Activated CD4-positive, alpha-beta T cell treated with anti-CD3 and anti-CD28 coated beads, Interleukin-2, amount 10 ng/mL, durations not matched to agents 24 days and 14 days (primary cell): ENCODE measurements around the gene SUN5. TPM values are rescaled to one million over a fixed set of nuclear protein-coding genes. Genes with fewer than 3 reads are reported as not detected.
A peak's percentile ranks its signal among the peaks of the same experiment; 100 is the strongest.
"Not testable (repeated sequence)": the region's sequence is repeated elsewhere in the genome, so short reads cannot be mapped to it uniquely, and the experiment has no call there.

Source experiments
- DNase-seq: peaks from one replicate; pipeline ENCODE4 v3.0.0; 2022
- H3K27ac Mint-ChIP-seq: one replicate; pipeline ENCODE4 v1.8.0; 2022; ENCODE audit warnings: mild to moderate bottlenecking, mixed read lengths
- H3K27me3 Mint-ChIP-seq: one replicate; pipeline ENCODE4 v1.8.0; 2022; ENCODE audit warnings: mixed read lengths
- H3K36me3 Mint-ChIP-seq: one replicate; pipeline ENCODE4 v1.8.0; 2022; ENCODE audit warnings: low read depth, mild to moderate bottlenecking, mixed read lengths
- H3K4me1 Mint-ChIP-seq: one replicate; pipeline ENCODE4 v1.8.0; 2021; ENCODE audit warnings: mixed read lengths
- H3K4me3 Mint-ChIP-seq: one replicate; pipeline ENCODE4 v1.8.0; 2022; ENCODE audit warnings: mild to moderate bottlenecking, moderate library complexity, mixed read lengths
- H3K9me3 Mint-ChIP-seq: one replicate; pipeline ENCODE4 v1.8.0; 2021; ENCODE audit warnings: mixed read lengths
- intact Hi-C: fragments of 100-400 bp; cut with micrococcal nuclease; formaldehyde crosslinking; loops from one replicate; pipeline ENCODE4 v1.15.1; 2023
- total RNA-seq: library from RNA; stranded (reverse); gene quantifications from 2 replicates; pipeline ENCODE4 v1.2.3, GENCODE V29; 2022

The SUN5 gene
- total RNA-seq, 1 donor from 2014 or later, result not detected

DNA sequence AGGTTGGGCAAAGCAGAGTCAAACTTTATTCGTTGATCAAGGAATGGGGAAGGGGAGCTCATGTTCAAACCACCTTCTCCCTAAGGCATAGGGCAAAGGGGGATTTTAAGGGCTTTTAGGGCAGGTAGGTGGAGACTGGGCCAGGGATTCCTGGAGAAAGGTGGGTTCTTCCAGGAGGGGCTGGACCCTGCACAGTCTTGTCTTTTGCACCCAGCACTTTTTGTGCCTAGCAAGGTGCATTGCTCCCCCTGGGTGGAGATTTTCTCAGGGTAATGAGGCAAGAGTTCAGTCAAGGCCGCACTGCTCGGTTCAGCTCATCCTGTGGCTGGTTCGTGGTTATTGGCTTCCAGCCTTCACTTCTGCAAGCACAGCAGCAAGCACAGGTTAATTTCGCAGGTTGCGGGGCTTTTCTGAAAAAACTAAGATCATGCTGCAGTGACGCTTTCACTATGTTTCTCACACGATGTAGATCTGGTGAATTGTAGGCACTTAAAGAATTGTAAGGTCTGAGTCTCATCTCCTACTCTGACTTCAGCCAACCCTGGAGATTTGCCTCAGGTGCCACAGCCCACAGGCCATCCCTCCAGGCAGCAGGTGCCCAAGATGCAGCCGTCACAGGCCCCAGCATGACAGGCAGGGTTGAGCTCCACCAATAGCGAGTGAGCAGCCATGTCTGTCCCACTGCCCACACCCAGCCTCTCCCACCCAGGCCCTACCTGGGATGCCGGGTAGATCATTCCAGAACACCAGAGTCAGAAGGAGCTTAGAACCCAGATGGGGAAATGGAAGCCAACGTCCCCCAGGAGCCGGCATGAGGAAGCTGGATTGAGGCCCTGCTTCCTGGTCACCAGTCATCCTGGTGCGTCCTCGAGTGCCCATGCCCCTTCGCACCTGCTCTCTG is 37.1 kb downstream of the SUN5 start:
- H3K27ac Mint-ChIP-seq, result peak overlapping the region; percentile 74

DNA sequence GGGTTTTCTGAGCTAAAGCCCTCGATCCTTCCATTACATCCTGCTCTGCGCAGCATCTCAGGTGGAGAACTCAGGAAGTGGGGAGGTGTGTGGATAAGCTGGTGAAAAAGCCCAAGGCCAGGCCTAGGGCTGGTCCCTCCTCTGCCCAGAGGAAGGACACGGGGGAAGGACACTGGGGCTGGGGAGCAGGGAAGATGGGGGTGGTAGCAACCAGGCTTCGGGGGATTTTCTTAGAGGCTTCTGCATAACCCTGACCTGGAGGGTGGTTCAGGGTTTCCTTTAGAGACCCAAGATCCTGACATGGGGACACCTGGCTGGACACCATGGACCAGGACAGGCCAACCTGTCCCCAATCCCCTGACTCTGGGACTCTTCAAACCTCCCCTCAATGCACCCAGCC is 37.9 kb downstream of the SUN5 start:
- peak overlapping the region; percentile 72 for H3K4me3 Mint-ChIP-seq
- H3K9me3 Mint-ChIP-seq, result no peaks in the 10 kb centered on the region
- H3K4me1 Mint-ChIP-seq, result peaks cover 56% of the 10 kb centered on the region
- H3K27me3 Mint-ChIP-seq, result no peaks in the 10 kb centered on the region
- intact Hi-C loops, result no loop called here
- H3K27ac Mint-ChIP-seq, result peak overlapping the region; percentile 20
- no peaks in the 10 kb centered on the region for H3K36me3 Mint-ChIP-seq
- DNase-seq, result no peak

More for the DNA sequence above, 37.1 kb downstream of the SUN5 start:
- H3K9me3 Mint-ChIP-seq, result no peaks in the 10 kb centered on the region
- H3K4me3 Mint-ChIP-seq, result peak overlapping the region; percentile 72
- H3K27me3 Mint-ChIP-seq, result no peaks in the 10 kb centered on the region
- intact Hi-C loops, result no loop called here
- peaks cover 54% of the 10 kb centered on the region for H3K4me1 Mint-ChIP-seq
- DNase-seq, result peak; percentile 90
- no peaks in the 10 kb centered on the region for H3K36me3 Mint-ChIP-seq

DNA sequence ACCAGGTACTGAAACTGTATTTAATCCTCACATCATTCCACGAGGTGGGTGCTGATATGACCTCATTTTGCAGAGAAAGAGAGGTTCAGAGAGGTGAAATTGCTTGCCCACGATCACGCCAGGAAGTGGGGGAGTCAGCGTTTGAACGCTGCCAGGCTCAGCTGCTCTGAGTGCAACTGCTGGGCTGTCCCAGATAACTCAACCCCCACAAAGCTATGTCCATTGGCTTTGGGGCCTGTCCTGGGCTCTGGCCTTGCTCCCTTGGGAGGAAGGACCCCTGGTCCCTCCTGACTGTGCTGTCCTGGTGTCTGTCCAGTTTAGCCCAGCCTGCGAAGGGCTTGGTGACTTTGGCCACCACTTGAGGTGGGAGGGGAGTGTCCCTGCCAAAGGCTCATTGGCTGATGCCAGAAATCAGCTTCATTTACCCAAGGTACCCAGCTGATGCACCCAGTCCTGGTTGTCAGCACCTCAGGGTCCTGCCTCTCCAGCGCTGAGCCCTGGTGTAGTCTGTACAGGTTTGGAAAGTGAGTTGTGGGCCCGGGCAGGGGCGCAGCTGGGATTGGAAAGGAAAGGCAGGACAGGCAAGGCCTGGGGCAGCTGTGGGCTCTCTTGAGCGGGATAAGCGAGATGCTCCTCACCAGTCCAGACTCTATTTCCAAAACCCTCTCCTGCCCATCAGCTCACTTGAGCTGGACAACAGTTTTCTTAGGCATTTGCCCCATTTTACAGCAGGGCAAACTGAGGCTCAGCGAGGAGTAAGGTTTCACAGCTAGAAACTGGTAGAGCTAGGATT is 38.5 kb downstream of the SUN5 start:
- peak; percentile 75 for DNase-seq
- Mint-ChIP-seq H3K4me1 (peaks cover 53% of the 10 kb centered on the region), H3K27me3 (no peaks in the 10 kb centered on the region), H3K36me3 (no peaks in the 10 kb centered on the region), H3K27ac (peak overlapping the region; percentile 20), H3K4me3 (no peak overlapping the region), H3K9me3 (no peaks in the 10 kb centered on the region)
- intact Hi-C loops, result no loop called here

DNA sequence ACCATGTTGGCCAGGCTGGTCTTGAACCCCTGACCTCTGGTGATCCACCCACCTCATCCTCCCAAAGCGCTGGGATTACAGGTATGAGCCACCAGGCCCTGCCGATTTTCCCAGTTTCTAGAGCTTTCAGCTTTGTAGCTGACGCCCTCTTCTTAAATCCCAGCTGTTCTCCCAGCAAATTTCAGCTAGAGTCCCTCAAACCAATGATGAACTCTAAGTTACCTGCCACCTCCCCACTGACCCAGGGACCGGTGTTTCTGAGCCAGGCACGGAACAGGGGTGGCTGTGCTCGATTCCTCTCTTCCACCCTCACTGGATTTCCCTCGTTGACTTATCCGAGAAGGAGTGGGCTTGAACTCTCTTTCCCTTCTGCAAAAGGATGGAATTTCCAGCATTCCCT is 39.1 kb downstream of the SUN5 start:
- intact Hi-C loops, result no loop called here

DNA sequence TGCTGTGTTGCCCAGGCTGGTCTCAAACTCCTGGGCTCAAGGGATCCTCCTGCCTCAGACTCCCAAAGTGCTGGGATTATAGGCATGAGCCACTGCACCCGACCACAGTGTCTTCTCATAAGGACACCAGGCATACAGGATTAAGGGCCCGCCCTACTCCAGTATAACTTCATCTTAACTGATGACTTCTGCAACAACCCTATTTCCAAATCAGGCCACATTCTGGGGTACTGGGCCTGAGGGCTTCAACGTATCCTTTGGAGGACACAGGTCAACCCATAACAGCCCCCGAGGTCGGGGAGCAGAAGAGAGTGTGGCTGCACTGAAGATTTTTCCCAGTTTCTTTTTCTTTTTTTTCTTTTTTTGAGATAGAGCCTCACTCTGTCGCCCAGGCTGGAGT is 39.7 kb downstream of the SUN5 start:
- H3K9me3 Mint-ChIP-seq, result no peaks in the 10 kb centered on the region
- no peak overlapping the region for H3K27ac Mint-ChIP-seq
- H3K4me1 Mint-ChIP-seq, result peaks cover 46% of the 10 kb centered on the region
- H3K4me3 Mint-ChIP-seq, result no peak overlapping the region
- intact Hi-C loops, result no loop called here
- H3K36me3 Mint-ChIP-seq, result no peaks in the 10 kb centered on the region
- peak; percentile 52 for DNase-seq
- H3K27me3 Mint-ChIP-seq, result no peaks in the 10 kb centered on the region

More for the DNA sequence above, 39.1 kb downstream of the SUN5 start:
- Mint-ChIP-seq H3K9me3 (no peaks in the 10 kb centered on the region), H3K27ac (no peak overlapping the region), H3K36me3 (no peaks in the 10 kb centered on the region), H3K4me3 (no peak overlapping the region), H3K4me1 (peaks cover 51% of the 10 kb centered on the region), H3K27me3 (no peaks in the 10 kb centered on the region)
- peak; percentile 52 for DNase-seq

DNA sequence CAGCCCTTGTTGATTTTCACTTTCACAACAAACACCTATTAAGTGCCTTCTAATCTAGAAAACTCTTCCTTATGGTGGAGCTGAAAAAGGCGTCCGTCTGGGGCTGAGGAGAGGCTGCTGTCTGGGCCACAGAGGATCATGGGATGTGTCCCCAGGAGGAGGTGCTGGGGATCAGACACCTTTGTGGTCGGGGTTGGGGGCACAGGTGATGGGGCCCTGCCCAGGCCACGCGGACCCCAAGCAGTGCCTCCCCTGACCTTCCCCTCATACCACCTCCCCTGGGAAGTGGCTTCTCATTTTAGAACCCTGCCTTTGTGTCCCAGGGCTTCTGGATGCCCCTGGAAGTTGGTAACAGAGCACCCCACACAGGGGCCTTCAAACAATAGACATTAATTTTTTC is 41.1 kb downstream of the SUN5 start:
- Mint-ChIP-seq H3K27me3 (no peaks in the 10 kb centered on the region), H3K9me3 (peaks cover 7% of the 10 kb centered on the region), H3K4me3 (no peak overlapping the region), H3K4me1 (peaks cover 37% of the 10 kb centered on the region), H3K27ac (no peak overlapping the region), H3K36me3 (no peaks in the 10 kb centered on the region)
- peak; percentile 55 for DNase-seq
- intact Hi-C loops, result no loop called here

DNA sequence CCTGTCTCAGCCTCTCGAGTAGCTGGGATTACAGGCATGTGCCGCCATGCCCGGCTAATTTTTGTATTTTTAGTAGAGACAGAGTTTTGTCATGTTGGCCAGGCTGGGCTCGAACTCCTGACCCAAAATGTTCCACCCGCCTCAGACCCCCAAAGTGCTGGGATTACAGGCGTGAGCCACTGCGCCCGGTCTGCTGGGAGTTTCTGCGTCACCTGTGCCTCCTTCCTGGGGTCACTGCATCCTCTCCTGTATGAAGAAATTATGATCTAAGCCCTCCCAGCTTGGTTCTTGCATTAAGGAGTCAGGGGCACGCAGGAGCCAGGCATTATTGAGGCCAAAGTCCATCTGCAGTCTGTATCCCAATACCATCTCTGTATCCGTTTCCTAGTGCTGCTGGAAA is 41.6 kb downstream of the SUN5 start:
- H3K27me3 Mint-ChIP-seq, H3K4me3 Mint-ChIP-seq, H3K27ac Mint-ChIP-seq, H3K36me3 Mint-ChIP-seq, intact Hi-C loops, DNase-seq: not testable (repeated sequence)
- Mint-ChIP-seq H3K9me3 (peaks cover 11% of the 10 kb centered on the region), H3K4me1 (peaks cover 32% of the 10 kb centered on the region)

DNA sequence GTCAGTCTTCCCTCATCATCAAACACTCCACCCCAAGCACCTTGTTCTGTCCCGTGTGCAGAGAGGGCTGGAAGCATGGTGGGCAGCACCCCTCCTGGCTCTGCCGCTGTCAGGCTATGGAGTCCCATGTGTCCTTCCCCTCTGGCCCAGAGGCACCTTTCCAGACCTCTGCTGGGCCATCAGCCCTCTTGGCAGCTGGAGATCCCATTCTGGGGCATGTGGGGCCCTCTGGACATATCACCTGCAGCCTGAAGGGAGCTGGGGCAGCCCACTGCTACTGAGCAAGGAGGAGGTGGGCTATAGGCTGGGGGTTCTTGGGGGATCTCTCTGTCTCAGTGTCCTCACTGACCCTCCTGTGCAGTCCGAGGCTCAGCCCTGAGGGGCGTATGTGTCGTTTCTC is 42.2 kb downstream of the SUN5 start:
- Mint-ChIP-seq H3K9me3 (peaks cover 11% of the 10 kb centered on the region), H3K27me3 (no peaks in the 10 kb centered on the region), H3K36me3 (peaks cover 2% of the 10 kb centered on the region), H3K4me1 (peaks cover 26% of the 10 kb centered on the region), H3K27ac (no peak overlapping the region), H3K4me3 (no peak overlapping the region)
- DNase-seq, result peak; percentile 53
- intact Hi-C loops, result no loop called here

DNA sequence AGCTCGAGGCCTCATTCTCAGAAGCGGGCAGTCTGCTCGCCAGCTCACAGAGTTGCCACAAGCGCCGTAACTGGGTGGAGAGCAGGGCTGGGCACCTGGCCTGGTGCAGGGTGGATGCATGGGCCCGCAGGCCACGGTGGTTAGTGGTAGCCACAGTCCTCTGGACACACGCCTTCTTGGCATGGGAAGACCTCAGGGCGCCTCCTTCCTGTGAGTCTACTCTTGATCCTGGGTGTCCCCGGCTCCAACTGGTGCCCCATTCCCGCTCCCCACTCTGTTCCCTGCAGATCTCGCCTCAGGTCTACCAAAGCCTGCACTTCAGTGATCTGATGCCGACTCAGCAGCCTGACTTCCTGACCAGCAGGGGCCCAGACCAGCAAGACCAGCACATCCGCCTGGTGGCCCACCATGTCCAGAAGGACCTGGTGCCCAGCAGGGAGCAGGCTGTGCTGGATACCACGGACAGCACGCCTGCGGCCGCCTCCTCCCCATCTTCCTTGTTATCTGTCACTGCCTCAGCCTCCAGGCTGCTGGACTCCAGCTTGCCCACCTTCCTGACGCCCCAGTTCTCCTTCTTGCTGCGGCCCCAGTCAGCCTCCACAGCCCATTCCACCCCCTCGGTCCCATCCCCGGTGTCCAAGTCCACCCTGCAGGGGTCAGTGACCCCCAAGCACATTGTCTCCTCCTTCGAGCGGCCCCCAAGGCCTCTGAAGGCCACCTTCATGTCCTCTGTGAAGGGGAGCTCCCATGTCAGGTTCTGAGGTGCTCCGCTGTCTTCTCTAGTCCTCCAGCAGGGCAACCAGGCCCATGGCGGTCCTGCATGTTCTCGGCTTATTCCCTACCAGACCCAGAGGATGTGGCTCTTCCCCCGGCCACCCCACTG is 43.1 kb downstream of the SUN5 start:
- Mint-ChIP-seq H3K4me3 (no peak overlapping the region), H3K4me1 (peaks cover 17% of the 10 kb centered on the region), H3K36me3 (peaks cover 5% of the 10 kb centered on the region), H3K9me3 (peaks cover 11% of the 10 kb centered on the region), H3K27me3 (no peaks in the 10 kb centered on the region), H3K27ac (no peak overlapping the region)
- intact Hi-C loops, result no loop called here
- DNase-seq, result peak; percentile 54

DNA sequence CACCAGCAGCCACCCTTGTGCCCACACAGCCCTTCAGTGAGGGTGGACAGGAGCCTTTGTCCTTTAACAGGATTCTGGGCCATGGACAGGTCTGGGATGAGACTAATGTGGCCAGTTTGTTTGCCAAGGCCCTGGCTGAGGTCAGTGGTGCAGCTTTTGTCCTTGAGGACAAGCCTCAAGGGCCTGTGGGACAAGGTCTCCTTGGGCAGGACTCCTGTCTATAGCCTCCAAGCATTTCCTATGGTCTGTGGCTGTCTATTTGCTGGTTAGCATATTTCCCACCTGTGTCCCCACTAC is 44.1 kb downstream of the SUN5 start:
- Mint-ChIP-seq H3K27me3 (no peaks in the 10 kb centered on the region), H3K4me1 (peaks cover 9% of the 10 kb centered on the region), H3K36me3 (peaks cover 6% of the 10 kb centered on the region), H3K9me3 (peaks cover 11% of the 10 kb centered on the region), H3K4me3 (no peak overlapping the region), H3K27ac (no peak overlapping the region)
- intact Hi-C loops, result no loop called here
- DNase-seq, result peak; percentile 53

DNA sequence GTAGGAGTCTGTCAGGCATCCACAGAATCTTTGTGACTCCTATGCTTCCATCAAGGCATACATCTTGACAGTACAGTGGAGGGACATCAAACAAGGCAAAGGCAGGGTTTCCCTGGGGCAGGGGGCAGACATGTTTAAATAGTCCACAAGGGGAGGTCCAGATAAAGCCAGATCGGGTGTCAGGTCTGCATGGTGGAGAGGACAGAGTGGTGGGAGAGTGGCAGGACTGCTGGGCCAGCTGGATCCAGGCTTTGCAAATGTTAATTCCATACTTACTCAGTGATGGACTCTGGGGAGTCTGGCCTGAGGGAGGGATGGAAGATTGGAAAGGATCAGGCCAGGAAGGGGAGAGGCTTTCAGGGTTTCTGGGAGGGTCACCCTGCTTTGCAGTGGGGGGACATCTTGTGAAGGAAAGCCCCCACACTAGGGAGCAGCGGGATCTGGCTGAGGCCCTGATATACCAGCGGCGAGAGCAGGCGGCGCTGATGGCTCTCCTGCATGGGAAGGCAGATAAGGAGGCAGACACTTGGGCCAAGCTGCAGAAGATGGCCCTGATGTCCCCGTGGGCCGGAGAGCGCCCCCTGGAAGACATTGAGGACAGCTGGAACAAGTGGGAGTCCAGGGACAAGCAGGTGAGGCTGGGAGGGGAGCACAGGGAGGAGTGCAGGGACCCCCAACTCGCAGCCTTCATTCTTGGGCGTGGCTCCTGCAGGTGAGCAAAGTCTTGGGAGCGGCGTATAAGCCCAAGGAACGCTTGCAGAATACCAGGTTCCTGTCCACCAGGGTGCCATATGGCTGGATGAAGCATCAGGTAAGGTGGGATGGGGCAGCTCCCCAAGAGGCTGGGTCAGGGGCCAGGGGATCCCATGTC is 44.6 kb downstream of the SUN5 start:
- Mint-ChIP-seq H3K27ac (no peak overlapping the region), H3K4me1 (peaks cover 8% of the 10 kb centered on the region), H3K27me3 (no peaks in the 10 kb centered on the region), H3K36me3 (peaks cover 7% of the 10 kb centered on the region), H3K4me3 (no peak overlapping the region), H3K9me3 (peaks cover 11% of the 10 kb centered on the region)
- DNase-seq, result no peak
- intact Hi-C loops, result no loop called here

DNA sequence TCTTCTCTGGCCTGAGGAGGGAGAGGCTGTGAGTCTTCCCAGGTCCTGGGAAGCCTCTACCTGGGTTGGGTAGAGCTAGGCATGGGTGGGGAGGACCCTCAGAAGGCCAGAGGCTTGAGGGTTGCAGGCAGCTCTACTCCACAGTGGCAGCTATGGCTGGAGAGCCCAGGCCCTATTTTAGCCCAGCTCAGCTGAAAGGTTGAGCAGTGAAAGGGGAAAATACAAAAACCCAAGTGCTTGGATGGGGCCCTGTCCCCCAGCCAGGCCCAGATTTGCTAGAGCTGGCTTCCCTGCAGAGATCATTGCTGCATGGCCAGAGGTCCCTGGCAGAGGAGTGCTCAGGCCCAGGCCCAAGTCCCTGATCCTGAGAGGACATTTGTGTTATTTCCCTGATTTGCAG is 45.7 kb downstream of the SUN5 start:
- intact Hi-C loops, result no loop called here
- Mint-ChIP-seq H3K9me3 (peaks cover 11% of the 10 kb centered on the region), H3K27me3 (no peaks in the 10 kb centered on the region)

DNA sequence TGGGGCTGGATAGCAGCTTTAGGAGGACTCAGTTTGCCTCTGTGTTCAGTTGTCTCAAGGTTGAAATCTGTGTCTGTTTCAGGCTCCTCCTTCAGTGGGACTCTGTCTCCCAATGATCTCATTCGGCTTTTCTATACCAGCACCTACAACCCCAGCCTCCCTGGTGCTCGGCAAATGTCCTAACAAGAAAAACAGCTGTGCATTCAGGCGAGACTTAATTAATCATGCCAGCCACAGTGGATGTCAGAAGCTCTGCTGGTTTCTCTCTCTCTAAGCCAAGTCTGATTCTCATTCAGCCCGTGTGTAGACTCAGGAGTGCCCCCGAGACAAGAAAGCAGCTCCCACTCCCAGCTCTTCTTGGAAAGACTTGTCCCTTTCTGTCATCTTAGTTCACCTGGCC is 46.8 kb downstream of the SUN5 start:
- DNase-seq, result no peak
- H3K4me1 Mint-ChIP-seq, result peaks cover 2% of the 10 kb centered on the region
- no peak overlapping the region for H3K27ac Mint-ChIP-seq
- H3K27me3 Mint-ChIP-seq, result no peaks in the 10 kb centered on the region
- no peak overlapping the region for H3K4me3 Mint-ChIP-seq
- peaks cover 8% of the 10 kb centered on the region for H3K36me3 Mint-ChIP-seq
- intact Hi-C loops, result no loop called here
- H3K9me3 Mint-ChIP-seq, result peaks cover 11% of the 10 kb centered on the region

More for the DNA sequence above, 45.7 kb downstream of the SUN5 start:
- H3K36me3 Mint-ChIP-seq, result peaks cover 8% of the 10 kb centered on the region
- no peak overlapping the region for H3K4me3 Mint-ChIP-seq
- no peak for DNase-seq
- no peak overlapping the region for H3K27ac Mint-ChIP-seq
- peaks cover 7% of the 10 kb centered on the region for H3K4me1 Mint-ChIP-seq
